Measurements from ENCODE around the gene TMEM164.

Gene TMEM164

GRCh38 chrX:110155759-110156158 lies 152.8 kb downstream of the TMEM164 start:
- DNase-seq (ENCODE audit: low read depth in 1 of 2, low spot score in 1 of 2) = no peak
- H3K27ac ChIP-seq (replicated peaks) = no peak overlapping the region
- no peak for TF ChIP-seq SPI1 (IDR thresholded peaks at IDR 0.05; ENCODE audit: borderline replicate concordance, low read depth)
- no peak for TF ChIP-seq GABPA (IDR thresholded peaks at IDR 0.05; ENCODE audit: low read depth)
- TF ChIP-seq, protein P1, sequence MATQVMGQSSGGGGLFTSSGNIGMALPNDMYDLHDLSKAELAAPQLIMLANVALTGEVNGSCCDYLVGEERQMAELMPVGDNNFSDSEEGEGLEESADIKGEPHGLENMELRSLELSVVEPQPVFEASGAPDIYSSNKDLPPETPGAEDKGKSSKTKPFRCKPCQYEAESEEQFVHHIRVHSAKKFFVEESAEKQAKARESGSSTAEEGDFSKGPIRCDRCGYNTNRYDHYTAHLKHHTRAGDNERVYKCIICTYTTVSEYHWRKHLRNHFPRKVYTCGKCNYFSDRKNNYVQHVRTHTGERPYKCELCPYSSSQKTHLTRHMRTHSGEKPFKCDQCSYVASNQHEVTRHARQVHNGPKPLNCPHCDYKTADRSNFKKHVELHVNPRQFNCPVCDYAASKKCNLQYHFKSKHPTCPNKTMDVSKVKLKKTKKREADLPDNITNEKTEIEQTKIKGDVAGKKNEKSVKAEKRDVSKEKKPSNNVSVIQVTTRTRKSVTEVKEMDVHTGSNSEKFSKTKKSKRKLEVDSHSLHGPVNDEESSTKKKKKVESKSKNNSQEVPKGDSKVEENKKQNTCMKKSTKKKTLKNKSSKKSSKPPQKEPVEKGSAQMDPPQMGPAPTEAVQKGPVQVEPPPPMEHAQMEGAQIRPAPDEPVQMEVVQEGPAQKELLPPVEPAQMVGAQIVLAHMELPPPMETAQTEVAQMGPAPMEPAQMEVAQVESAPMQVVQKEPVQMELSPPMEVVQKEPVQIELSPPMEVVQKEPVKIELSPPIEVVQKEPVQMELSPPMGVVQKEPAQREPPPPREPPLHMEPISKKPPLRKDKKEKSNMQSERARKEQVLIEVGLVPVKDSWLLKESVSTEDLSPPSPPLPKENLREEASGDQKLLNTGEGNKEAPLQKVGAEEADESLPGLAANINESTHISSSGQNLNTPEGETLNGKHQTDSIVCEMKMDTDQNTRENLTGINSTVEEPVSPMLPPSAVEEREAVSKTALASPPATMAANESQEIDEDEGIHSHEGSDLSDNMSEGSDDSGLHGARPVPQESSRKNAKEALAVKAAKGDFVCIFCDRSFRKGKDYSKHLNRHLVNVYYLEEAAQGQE (IDR thresholded peaks at IDR 0.05; ENCODE audit: insufficient replicate concordance, low read depth) = no peak
- TF ChIP-seq POLR2AphosphoS5 (IDR thresholded peaks at IDR 0.05; ENCODE audit: low read depth) = no peak
- TF ChIP-seq CTCF (IDR thresholded peaks at IDR 0.05; ENCODE audit: insufficient read depth, low read length) = no peak
- no peak overlapping the region for H3K4me3 ChIP-seq (replicated peaks; ENCODE audit: insufficient read depth, low read length)
- no peaks in the 10 kb centered on the region for H3K27me3 ChIP-seq (ENCODE audit: insufficient read depth, poor library complexity, severe bottlenecking)

DNA sequence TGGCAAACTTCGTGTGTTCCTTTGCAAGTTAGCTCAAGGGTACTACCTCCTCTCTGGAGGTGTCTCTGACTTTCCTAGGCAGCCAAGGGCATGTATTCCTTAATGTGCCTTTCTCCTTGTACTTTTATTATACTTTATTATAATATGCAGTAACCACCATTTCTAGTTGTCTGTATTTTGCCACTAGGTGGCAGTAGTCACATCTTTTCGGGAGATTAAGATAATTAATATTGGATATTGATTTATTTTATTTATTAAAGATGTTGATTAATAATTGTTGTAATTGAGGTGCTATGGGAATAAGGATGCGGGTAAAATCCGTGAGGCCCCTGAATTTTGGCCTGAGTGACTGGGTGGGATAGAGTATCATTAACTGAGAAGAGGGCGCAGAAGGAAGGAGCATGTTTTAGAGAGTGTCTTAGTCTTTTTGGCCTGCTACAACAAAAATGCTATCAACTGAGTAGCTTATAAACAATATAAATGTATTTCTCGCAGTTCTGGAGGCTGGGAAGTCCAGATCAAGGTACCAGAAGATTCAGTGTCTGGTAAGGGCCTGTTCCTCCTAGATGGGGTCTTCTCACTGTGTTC lies 153.3 kb downstream of the TMEM164 start:
- DNase-seq (ENCODE audit: low read depth in 1 of 2, low spot score in 1 of 2) = no peak
- H3K27ac ChIP-seq (replicated peaks) = no peak overlapping the region
- H3K4me3 ChIP-seq (replicated peaks; ENCODE audit: insufficient read depth, low read length) = no peak overlapping the region
- TF ChIP-seq CTCF (IDR thresholded peaks at IDR 0.05; ENCODE audit: insufficient read depth, low read length) = no peak
- TF ChIP-seq, protein P1 (IDR thresholded peaks at IDR 0.05; ENCODE audit: insufficient replicate concordance, low read depth) = no peak
- TF ChIP-seq SPI1 (IDR thresholded peaks at IDR 0.05; ENCODE audit: borderline replicate concordance, low read depth) = no peak
- no peak for TF ChIP-seq POLR2AphosphoS5 (IDR thresholded peaks at IDR 0.05; ENCODE audit: low read depth)
- TF ChIP-seq GABPA (IDR thresholded peaks at IDR 0.05; ENCODE audit: low read depth) = no peak
- H3K27me3 ChIP-seq (ENCODE audit: insufficient read depth, poor library complexity, severe bottlenecking) = no peaks in the 10 kb centered on the region

- no peaks in the 10 kb centered on the region for H3K27me3 ChIP-seq (ENCODE audit: insufficient read depth, poor library complexity, severe bottlenecking)
- H3K4me3 ChIP-seq (replicated peaks; ENCODE audit: insufficient read depth, low read length) = no peak overlapping the region
- DNase-seq (ENCODE audit: low read depth in 1 of 2, low spot score in 1 of 2) = no peak
- TF ChIP-seq POLR2AphosphoS5 (IDR thresholded peaks at IDR 0.05; ENCODE audit: low read depth) (no peak), GABPA (IDR thresholded peaks at IDR 0.05; ENCODE audit: low read depth) (no peak), CTCF (IDR thresholded peaks at IDR 0.05; ENCODE audit: insufficient read depth, low read length) (no peak), SPI1 (IDR thresholded peaks at IDR 0.05; ENCODE audit: borderline replicate concordance, low read depth) (no peak)
- TF ChIP-seq, protein P1 (IDR thresholded peaks at IDR 0.05; ENCODE audit: insufficient replicate concordance, low read depth) = no peak
- no peak overlapping the region for H3K27ac ChIP-seq (replicated peaks)
Measured at GRCh38 chrX:110157444-110157843, 154.5 kb downstream of the TMEM164 start.
